ENCODE results near the gene MRPS6. TPM values are rescaled to one million over a fixed set of nuclear protein-coding genes. Genes with fewer than 3 reads are reported as not detected.

MRPS6 gene
- total RNA-seq, 1 donor from 2014 or later: 42.4 TPM

GRCh38 chr21:34183331-34183928 lies 110.1 kb downstream of the MRPS6 start:
- DNase-seq (ENCODE audit: low spot score): no peak
- no peak overlapping the region for H3K4me3 Mint-ChIP-seq (ENCODE audit: unreplicated experiment)
- H3K4me1 Mint-ChIP-seq (ENCODE audit: unreplicated experiment): peaks cover 8% of the 10 kb centered on the region
- H3K27me3 Mint-ChIP-seq (ENCODE audit: unreplicated experiment): peaks cover 2% of the 10 kb centered on the region
- no peak overlapping the region for H3K27ac Mint-ChIP-seq (ENCODE audit: unreplicated experiment)
- TF ChIP-seq CTCF (IDR thresholded peaks at IDR 0.05; ENCODE audit: unreplicated experiment): no peak
- H3K36me3 Mint-ChIP-seq (ENCODE audit: low read depth, unreplicated experiment): peaks cover 3% of the 10 kb centered on the region
- H3K9me3 Mint-ChIP-seq (ENCODE audit: unreplicated experiment): no peaks in the 10 kb centered on the region

DNA sequence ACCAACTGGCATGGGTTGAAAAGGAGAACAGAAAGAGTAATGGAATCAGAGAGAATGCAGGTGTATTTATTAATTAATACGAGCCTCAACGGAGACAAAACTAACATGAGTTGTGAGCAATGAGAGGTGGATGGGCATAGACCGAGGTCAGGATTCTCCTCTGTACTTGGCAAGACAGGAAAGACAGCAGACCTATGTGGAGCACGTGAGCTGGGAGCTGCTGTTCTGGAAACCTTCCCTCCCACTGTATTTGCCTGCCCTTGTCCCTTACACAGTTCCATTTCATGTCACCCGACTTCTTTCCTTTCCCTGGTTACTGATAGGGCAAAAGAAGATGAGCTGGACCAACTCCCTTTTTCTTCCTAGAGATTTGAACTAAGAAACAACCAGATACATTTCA lies 110.9 kb downstream of the MRPS6 start:
- Mint-ChIP-seq H3K4me1 (ENCODE audit: unreplicated experiment) (peaks cover under 1% of the 10 kb centered on the region), H3K36me3 (ENCODE audit: low read depth, unreplicated experiment) (peaks cover 3% of the 10 kb centered on the region), H3K27me3 (ENCODE audit: unreplicated experiment) (no peaks in the 10 kb centered on the region), H3K27ac (ENCODE audit: unreplicated experiment) (no peak overlapping the region), H3K9me3 (ENCODE audit: unreplicated experiment) (no peaks in the 10 kb centered on the region), H3K4me3 (ENCODE audit: unreplicated experiment) (no peak overlapping the region)
- no peak for TF ChIP-seq CTCF (IDR thresholded peaks at IDR 0.05; ENCODE audit: unreplicated experiment)
- no peak for DNase-seq (ENCODE audit: low spot score)

- DNase-seq (ENCODE audit: low spot score): no peak
- H3K36me3 Mint-ChIP-seq (ENCODE audit: low read depth, unreplicated experiment): peaks cover 3% of the 10 kb centered on the region
- peaks cover 3% of the 10 kb centered on the region for H3K4me1 Mint-ChIP-seq (ENCODE audit: unreplicated experiment)
- H3K27me3 Mint-ChIP-seq (ENCODE audit: unreplicated experiment): no peaks in the 10 kb centered on the region
- no peak for TF ChIP-seq CTCF (IDR thresholded peaks at IDR 0.05; ENCODE audit: unreplicated experiment)
- H3K27ac Mint-ChIP-seq (ENCODE audit: unreplicated experiment): no peak overlapping the region
- H3K9me3 Mint-ChIP-seq (ENCODE audit: unreplicated experiment): no peaks in the 10 kb centered on the region
- H3K4me3 Mint-ChIP-seq (ENCODE audit: unreplicated experiment): no peak overlapping the region
These were observed 111.8 kb downstream of the MRPS6 start for GRCh38 chr21:34185026-34185750.

DNA sequence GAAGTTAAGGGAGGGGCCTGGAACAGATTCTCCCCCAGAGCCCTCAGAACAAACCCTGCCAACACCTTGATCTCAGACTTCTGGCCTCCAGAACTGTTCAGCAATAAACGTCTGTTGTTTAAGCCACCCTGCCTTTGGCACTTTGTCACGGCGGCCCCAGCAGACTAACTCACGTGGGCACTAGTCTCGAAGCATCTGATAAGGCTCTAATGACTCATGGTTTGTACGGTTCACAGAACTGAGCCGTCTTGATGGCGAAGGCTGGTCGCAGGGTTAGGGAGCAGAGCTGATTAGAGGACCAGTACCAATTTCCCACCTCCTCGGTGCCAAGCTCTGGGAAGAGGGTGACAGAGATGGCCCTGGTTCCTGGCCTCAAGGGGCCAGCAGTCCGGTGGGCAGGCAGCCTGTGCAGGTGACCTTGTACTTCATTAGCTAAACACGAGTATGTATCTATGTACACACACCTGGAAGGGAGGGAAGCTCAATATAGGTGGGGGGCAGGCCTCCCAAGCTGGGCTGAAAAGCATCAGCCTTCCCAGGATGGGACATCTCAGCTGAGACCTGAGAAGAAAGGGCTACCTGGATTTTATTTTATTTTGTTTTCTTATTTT lies 112.8 kb downstream of the MRPS6 start:
- H3K9me3 Mint-ChIP-seq (ENCODE audit: unreplicated experiment): no peaks in the 10 kb centered on the region
- no peaks in the 10 kb centered on the region for H3K27me3 Mint-ChIP-seq (ENCODE audit: unreplicated experiment)
- no peak overlapping the region for H3K4me3 Mint-ChIP-seq (ENCODE audit: unreplicated experiment)
- TF ChIP-seq CTCF (IDR thresholded peaks at IDR 0.05; ENCODE audit: unreplicated experiment): no peak
- H3K36me3 Mint-ChIP-seq (ENCODE audit: low read depth, unreplicated experiment): peaks cover 3% of the 10 kb centered on the region
- H3K27ac Mint-ChIP-seq (ENCODE audit: unreplicated experiment): no peak overlapping the region
- DNase-seq (ENCODE audit: low spot score): no peak
- H3K4me1 Mint-ChIP-seq (ENCODE audit: unreplicated experiment): peaks cover 3% of the 10 kb centered on the region

DNA sequence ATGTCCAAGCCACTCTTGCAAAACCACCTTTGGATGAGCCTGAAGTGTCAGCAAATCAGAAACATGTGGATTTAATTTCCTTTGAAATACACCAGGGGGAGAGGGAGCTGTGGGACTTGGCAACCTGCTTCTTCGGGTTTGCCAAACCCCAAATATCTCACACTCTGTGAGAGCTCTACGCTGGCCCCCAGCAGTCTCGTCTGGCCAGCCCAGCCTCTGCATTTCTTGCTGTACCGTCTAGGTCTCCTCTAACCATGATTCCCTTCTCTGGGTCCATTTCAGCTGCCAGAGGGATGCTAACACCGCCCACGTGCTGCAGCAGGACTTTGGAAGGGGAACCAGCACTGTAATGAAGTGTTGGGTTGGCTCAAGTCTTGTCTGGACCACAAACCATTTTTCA lies 114.6 kb downstream of the MRPS6 start:
- TF ChIP-seq CTCF (IDR thresholded peaks at IDR 0.05; ENCODE audit: unreplicated experiment): no peak
- no peak for DNase-seq (ENCODE audit: low spot score)
- H3K9me3 Mint-ChIP-seq (ENCODE audit: unreplicated experiment): no peaks in the 10 kb centered on the region
- no peak overlapping the region for H3K4me3 Mint-ChIP-seq (ENCODE audit: unreplicated experiment)
- H3K27me3 Mint-ChIP-seq (ENCODE audit: unreplicated experiment): no peaks in the 10 kb centered on the region
- H3K36me3 Mint-ChIP-seq (ENCODE audit: low read depth, unreplicated experiment): peaks cover 3% of the 10 kb centered on the region
- peaks cover 3% of the 10 kb centered on the region for H3K4me1 Mint-ChIP-seq (ENCODE audit: unreplicated experiment)
- no peak overlapping the region for H3K27ac Mint-ChIP-seq (ENCODE audit: unreplicated experiment)
